ENCODE results near the gene MYL12B.
"Not testable (repeated sequence)": the region's sequence is repeated elsewhere in the genome, so short reads cannot be mapped to it uniquely, and the experiment has no call there.

Gene MYL12B

GRCh38 chr18:3313685-3314084, 51.8 kb downstream of the MYL12B start:
- H3K4me3 ChIP-seq, result no peak overlapping the region
- in situ Hi-C loops (cut with MboI; ENCODE audit: low sequenced_read_pairs), result no loop called here
- DNase-seq (ENCODE audit: low spot score in 2 of 2), result no peak

GRCh38 chr18:3315344-3315743, 53.4 kb downstream of the MYL12B start:
- H3K36me3 ChIP-seq (replicated peaks); H3K4me1 ChIP-seq; H3K27me3 ChIP-seq (ENCODE audit: low read depth); in situ Hi-C loops (cut with MboI; ENCODE audit: low sequenced_read_pairs); H3K9me3 ChIP-seq; H3K4me3 ChIP-seq; DNase-seq (ENCODE audit: low spot score in 2 of 2): not testable (repeated sequence)

More at GRCh38 chr18:3313685-3314084, 51.8 kb downstream of the MYL12B start:
- H3K27me3 ChIP-seq (ENCODE audit: low read depth), result no peaks in the 10 kb centered on the region
- no peaks in the 10 kb centered on the region for H3K36me3 ChIP-seq (replicated peaks)
- H3K4me1 ChIP-seq, result no peaks in the 10 kb centered on the region
- no peaks in the 10 kb centered on the region for H3K9me3 ChIP-seq

- no peak overlapping the region for H3K4me3 ChIP-seq
- no peaks in the 10 kb centered on the region for H3K36me3 ChIP-seq (replicated peaks)
- H3K9me3 ChIP-seq, result no peaks in the 10 kb centered on the region
- in situ Hi-C loops (cut with MboI; ENCODE audit: low sequenced_read_pairs), result no loop called here
- no peaks in the 10 kb centered on the region for H3K4me1 ChIP-seq
- DNase-seq (ENCODE audit: low spot score in 2 of 2), result no peak
- no peaks in the 10 kb centered on the region for H3K27me3 ChIP-seq (ENCODE audit: low read depth)
Observed at GRCh38 chr18:3319399-3319798, 57.5 kb downstream of the MYL12B start.

- no peaks in the 10 kb centered on the region for H3K9me3 ChIP-seq
- no peaks in the 10 kb centered on the region for H3K4me1 ChIP-seq
- in situ Hi-C loops (cut with MboI; ENCODE audit: low sequenced_read_pairs), result no loop called here
- no peaks in the 10 kb centered on the region for H3K36me3 ChIP-seq (replicated peaks)
- DNase-seq (ENCODE audit: low spot score in 2 of 2), result no peak
- H3K4me3 ChIP-seq, result no peak overlapping the region
- H3K27me3 ChIP-seq (ENCODE audit: low read depth), result no peaks in the 10 kb centered on the region
Observed at GRCh38 chr18:3319894-3320454, 58.0 kb downstream of the MYL12B start.

GRCh38 chr18:3321133-3321812, 59.3 kb downstream of the MYL12B start:
- Histone ChIP-seq H3K36me3 (replicated peaks) (no peaks in the 10 kb centered on the region), H3K9me3 (no peaks in the 10 kb centered on the region), H3K4me3 (no peak overlapping the region), H3K4me1 (no peaks in the 10 kb centered on the region), H3K27me3 (ENCODE audit: low read depth) (no peaks in the 10 kb centered on the region)
- in situ Hi-C loops (cut with MboI; ENCODE audit: low sequenced_read_pairs), result no loop called here
- DNase-seq (ENCODE audit: low spot score in 2 of 2), result no peak

DNA sequence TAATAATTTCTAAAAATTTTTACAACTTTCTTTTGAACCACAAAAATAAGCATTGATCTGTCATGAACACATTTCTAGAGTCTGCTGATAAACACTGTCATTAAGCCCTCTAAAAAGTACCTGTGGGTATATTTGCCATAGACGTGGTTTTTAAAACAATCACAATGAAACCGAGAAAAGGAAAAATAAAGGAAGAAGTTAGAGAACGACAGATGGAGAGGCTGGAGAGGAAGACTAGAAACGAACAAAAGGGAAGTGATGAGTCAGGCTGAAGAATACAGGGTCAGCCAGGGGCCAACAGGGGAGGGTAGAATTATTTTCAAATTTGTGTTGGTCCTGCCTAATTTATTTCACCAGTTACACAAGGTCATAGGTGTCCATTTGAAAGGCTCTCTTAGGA, 62.0 kb downstream of the MYL12B start:
- in situ Hi-C loops (cut with MboI; ENCODE audit: low sequenced_read_pairs), result no loop called here
- Histone ChIP-seq H3K36me3 (replicated peaks) (no peaks in the 10 kb centered on the region), H3K27me3 (ENCODE audit: low read depth) (no peaks in the 10 kb centered on the region), H3K4me3 (no peak overlapping the region), H3K9me3 (no peaks in the 10 kb centered on the region), H3K4me1 (no peaks in the 10 kb centered on the region)
- DNase-seq (ENCODE audit: low spot score in 2 of 2), result no peak

Data from HAP-1 (cell line).